Right lobe of liver (tissue), 4 donors: ENCODE measurements around the gene DNM3.

Experiments used
- POLR2A ChIP-seq: fragments of 450-650 bp; IDR thresholded peaks from one replicate; pipeline ENCODE4 v1.6.1; 2017; ENCODE audit warnings: antibody characterized with exemption, mild to moderate bottlenecking
- TF ChIP-seq, protein P1 (sequence below), 4 donors: fragments of 200-600 bp in 3 of 4; fragments of 450-650 bp in 1 of 4; IDR thresholded peaks; one replicate each; pipeline versions ENCODE4 v1.5.1 to v1.8.0; 2016 to 2022; ENCODE audit warnings: antibody characterized with exemption in 4 of 4, mild to moderate bottlenecking in 2 of 4
- donor health status: DM: no; HTN: no; CAD: no.
- donor health status: DM: no; HTN: no; CAD: no.
- donor health status: DM: no; HTN: yes; CAD: no.

DNA sequence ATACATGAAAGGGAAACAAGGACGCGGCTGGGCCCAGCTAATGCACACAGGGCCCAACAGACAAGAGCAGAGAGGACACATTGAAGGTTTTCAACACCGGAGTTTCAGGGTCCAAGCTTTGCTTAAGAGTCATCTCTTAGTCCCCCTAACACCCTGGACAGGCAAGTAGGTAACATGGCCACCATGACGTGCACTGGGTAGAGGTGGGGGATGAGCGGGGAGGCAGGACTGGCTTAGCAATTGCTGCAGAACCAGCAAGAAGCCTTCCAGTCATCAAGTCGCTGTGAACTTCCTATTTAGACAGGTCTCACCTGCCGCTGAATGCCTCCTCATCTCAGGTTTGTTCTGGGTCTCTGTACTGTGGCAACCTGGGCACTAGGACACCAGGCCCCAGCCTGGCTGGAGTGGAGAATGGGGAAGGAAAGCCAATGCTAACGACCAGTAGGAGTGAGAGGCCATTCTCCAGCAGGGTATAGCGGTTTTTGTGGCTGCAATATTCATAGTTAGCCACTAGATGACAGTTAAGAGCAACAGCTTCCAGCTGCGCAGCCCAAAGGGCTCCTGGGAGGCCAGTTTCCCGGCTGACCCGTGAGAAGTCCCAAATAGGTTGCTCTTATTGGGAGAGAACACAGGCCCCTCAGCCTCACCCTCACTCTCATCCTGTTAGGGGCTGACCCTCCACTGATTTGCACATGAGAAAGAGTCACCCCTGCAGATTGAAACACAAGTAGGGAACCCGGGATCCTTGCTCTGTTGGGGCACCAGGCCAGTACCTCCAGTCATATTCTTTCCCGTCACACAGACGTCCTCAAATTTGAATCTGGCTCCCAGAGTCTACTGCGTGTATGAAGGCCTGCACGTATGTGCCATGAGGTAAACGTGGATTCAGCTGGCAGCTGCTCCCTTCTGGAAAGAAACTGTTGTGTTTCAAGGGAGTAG lies 608.6 kb downstream of the DNM3 start:
- TF ChIP-seq, protein P1, sequence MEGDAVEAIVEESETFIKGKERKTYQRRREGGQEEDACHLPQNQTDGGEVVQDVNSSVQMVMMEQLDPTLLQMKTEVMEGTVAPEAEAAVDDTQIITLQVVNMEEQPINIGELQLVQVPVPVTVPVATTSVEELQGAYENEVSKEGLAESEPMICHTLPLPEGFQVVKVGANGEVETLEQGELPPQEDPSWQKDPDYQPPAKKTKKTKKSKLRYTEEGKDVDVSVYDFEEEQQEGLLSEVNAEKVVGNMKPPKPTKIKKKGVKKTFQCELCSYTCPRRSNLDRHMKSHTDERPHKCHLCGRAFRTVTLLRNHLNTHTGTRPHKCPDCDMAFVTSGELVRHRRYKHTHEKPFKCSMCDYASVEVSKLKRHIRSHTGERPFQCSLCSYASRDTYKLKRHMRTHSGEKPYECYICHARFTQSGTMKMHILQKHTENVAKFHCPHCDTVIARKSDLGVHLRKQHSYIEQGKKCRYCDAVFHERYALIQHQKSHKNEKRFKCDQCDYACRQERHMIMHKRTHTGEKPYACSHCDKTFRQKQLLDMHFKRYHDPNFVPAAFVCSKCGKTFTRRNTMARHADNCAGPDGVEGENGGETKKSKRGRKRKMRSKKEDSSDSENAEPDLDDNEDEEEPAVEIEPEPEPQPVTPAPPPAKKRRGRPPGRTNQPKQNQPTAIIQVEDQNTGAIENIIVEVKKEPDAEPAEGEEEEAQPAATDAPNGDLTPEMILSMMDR (IDR thresholded peaks at IDR 0.05), result peak; percentile 82 to 94 (median 84)
- TF ChIP-seq POLR2A, result no peak
